Neural crest cell (in vitro differentiated cells): ENCODE results near the gene CD47. TPM values are rescaled to one million over a fixed set of nuclear protein-coding genes. Genes with fewer than 3 reads are reported as not detected.

ENCODE experiments used
- DNase-seq: peaks from one replicate; pipeline ENCODE4 v3.0.0; 2021; ENCODE audit warnings: low read depth, mixed read lengths, low spot score
- H3K27ac Mint-ChIP-seq: one replicate; pipeline ENCODE4 v1.8.0; 2021; ENCODE audit warnings: mild to moderate bottlenecking, mixed read lengths; ENCODE audit not compliant: unreplicated experiment
- H3K27me3 Mint-ChIP-seq: 2 replicates; pipeline ENCODE4 v1.8.0; 2021; ENCODE audit warnings: low read depth, mild to moderate bottlenecking, mixed read lengths
- H3K36me3 Mint-ChIP-seq: 2 replicates; pipeline ENCODE4 v1.8.0; 2021; ENCODE audit warnings: low read depth, mild to moderate bottlenecking, mixed read lengths
- H3K4me1 Mint-ChIP-seq: 2 replicates; pipeline ENCODE4 v1.8.0; 2021; ENCODE audit warnings: mixed read lengths
- H3K4me3 Mint-ChIP-seq: one replicate; pipeline ENCODE4 v1.8.0; 2021; ENCODE audit warnings: mild to moderate bottlenecking, mixed read lengths
- H3K9me3 Mint-ChIP-seq: 2 replicates; pipeline ENCODE4 v1.8.0; 2021; ENCODE audit warnings: mixed read lengths
- total RNA-seq: library from RNA; stranded (reverse); gene quantifications from 2 replicates; pipeline ENCODE4 v1.2.1, GENCODE V29; 2021
- TF ChIP-seq, protein P1 (sequence below): fragments of 200-600 bp; sonication (generic); conservative IDR thresholded peaks from 2 replicates; pipeline ENCODE4 v1.5.0; 2021; ENCODE audit warnings: antibody characterized with exemption, mild to moderate bottlenecking

The CD47 gene
- total RNA-seq, 1 donor from 2014 or later: 48.3 TPM

GRCh38 chr3:108126348-108126747 is 35.5 kb upstream of the CD47 start:
- peaks cover 5% of the 10 kb centered on the region for H3K27me3 Mint-ChIP-seq

GRCh38 chr3:108125550-108126071 is 34.8 kb upstream of the CD47 start:
- TF ChIP-seq, protein P1, sequence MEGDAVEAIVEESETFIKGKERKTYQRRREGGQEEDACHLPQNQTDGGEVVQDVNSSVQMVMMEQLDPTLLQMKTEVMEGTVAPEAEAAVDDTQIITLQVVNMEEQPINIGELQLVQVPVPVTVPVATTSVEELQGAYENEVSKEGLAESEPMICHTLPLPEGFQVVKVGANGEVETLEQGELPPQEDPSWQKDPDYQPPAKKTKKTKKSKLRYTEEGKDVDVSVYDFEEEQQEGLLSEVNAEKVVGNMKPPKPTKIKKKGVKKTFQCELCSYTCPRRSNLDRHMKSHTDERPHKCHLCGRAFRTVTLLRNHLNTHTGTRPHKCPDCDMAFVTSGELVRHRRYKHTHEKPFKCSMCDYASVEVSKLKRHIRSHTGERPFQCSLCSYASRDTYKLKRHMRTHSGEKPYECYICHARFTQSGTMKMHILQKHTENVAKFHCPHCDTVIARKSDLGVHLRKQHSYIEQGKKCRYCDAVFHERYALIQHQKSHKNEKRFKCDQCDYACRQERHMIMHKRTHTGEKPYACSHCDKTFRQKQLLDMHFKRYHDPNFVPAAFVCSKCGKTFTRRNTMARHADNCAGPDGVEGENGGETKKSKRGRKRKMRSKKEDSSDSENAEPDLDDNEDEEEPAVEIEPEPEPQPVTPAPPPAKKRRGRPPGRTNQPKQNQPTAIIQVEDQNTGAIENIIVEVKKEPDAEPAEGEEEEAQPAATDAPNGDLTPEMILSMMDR: no peak
- Mint-ChIP-seq H3K36me3 (no peaks in the 10 kb centered on the region), H3K9me3 (peaks cover 2% of the 10 kb centered on the region), H3K27me3 (peaks cover 10% of the 10 kb centered on the region), H3K4me3 (no peak overlapping the region), H3K4me1 (peaks cover 35% of the 10 kb centered on the region), H3K27ac (no peak overlapping the region)
- DNase-seq: no peak

More at GRCh38 chr3:108126348-108126747, 35.5 kb upstream of the CD47 start:
- H3K4me3 Mint-ChIP-seq: no peak overlapping the region
- no peak for DNase-seq
- TF ChIP-seq, protein P1: no peak
- H3K4me1 Mint-ChIP-seq: peaks cover 36% of the 10 kb centered on the region
- peaks cover 2% of the 10 kb centered on the region for H3K9me3 Mint-ChIP-seq
- H3K36me3 Mint-ChIP-seq: no peaks in the 10 kb centered on the region
- no peak overlapping the region for H3K27ac Mint-ChIP-seq

DNA sequence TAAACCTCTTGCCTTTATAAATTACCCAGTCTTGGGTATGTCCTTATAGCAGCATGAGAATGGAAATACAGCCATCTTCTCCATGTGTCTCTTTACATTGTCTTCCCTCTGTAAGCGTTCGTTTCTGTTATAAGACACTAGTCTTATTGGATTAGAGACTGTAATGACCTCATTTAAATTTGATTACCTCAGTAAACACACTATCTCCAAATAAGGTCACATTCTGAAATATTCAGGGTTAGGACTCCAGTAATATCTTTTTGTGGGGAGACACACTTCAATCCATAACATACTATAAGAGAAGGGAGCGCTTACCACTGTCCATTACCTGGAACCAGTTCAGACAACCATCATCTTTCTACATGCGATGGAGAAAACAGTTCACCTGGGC is 34.3 kb upstream of the CD47 start:
- TF ChIP-seq, protein P1: no peak
- Mint-ChIP-seq H3K4me1 (peaks cover 35% of the 10 kb centered on the region), H3K36me3 (no peaks in the 10 kb centered on the region), H3K27ac (no peak overlapping the region), H3K27me3 (peaks cover 11% of the 10 kb centered on the region), H3K9me3 (peaks cover 2% of the 10 kb centered on the region), H3K4me3 (no peak overlapping the region)
- DNase-seq: no peak

DNA sequence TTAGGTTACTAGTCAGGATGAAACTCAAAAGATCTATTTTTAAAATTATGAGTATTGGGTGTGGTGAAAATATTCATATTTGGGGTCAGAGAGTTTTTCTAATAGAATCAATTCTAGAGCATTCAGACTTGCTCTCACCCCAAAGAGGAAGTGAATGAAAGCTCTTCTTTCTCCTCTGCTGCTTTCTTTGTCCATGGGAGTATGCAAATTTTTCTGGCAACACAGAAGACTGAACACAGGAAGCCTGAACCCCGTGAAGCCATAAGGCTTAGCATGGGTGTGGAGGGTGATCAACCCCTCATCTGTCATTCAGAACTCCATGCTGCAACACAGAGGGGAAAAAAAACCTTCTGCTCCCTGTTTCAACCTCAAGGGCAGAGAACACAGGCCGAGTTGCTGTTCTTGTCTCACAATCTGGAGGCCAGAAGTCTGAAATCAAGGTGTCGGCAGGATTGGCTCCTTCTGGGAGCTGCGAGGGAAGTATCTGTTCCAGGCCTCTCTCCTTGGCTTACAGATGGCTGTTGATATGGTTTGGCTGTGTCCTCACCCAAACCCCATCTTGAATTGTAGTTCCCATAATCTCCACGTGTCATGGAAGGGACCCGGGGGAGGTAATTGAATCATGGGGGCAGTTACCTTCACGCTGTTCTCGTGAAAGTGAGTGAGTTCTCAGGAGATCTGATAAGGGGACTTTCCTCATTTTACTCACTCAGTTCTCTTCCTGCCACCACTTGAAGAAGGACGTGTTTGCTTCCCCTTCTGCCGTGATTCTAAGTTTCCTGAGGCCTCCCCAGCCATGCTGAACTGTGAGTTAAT is 33.7 kb upstream of the CD47 start:
- Mint-ChIP-seq H3K27ac (peak overlapping the region; percentile 96), H3K4me1 (peaks cover 35% of the 10 kb centered on the region), H3K36me3 (no peaks in the 10 kb centered on the region), H3K9me3 (peaks cover 2% of the 10 kb centered on the region), H3K27me3 (peaks cover 11% of the 10 kb centered on the region), H3K4me3 (no peak overlapping the region)
- TF ChIP-seq, protein P1: no peak
- no peak for DNase-seq

DNA sequence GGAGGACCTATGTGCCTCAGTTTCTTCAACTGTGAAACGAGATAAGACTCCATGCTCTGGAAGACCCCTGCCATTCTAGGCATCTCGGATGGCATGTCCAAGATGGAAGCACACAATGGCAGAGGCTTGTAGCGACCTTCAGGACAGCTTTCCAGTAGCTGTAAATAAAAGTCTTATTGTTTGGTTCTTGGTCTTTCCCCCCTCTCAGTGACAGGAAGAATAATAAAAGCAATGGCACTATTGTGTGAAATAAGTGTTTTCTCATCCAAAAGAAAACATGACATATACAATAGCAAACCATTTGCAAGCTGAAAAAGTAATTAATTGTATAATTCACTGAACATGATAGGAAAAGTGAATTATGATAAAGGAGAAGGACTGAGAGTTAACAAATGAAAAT is 32.5 kb upstream of the CD47 start:
- DNase-seq: no peak
- no peak overlapping the region for H3K4me3 Mint-ChIP-seq
- H3K4me1 Mint-ChIP-seq: peaks cover 35% of the 10 kb centered on the region
- no peaks in the 10 kb centered on the region for H3K36me3 Mint-ChIP-seq
- peaks cover 5% of the 10 kb centered on the region for H3K9me3 Mint-ChIP-seq
- no peak overlapping the region for H3K27ac Mint-ChIP-seq
- TF ChIP-seq, protein P1: no peak
- peaks cover 11% of the 10 kb centered on the region for H3K27me3 Mint-ChIP-seq
